GM10847 (cell line): ENCODE data around the gene LHFPL2.

Experiments
- POLR2A ChIP-seq: IDR thresholded peaks from 2 replicates; pipeline ENCODE4 v1.6.1; 2011; ENCODE audit not compliant: insufficient read length; ENCODE audit errors: extremely low read depth

LHFPL2 gene

DNA sequence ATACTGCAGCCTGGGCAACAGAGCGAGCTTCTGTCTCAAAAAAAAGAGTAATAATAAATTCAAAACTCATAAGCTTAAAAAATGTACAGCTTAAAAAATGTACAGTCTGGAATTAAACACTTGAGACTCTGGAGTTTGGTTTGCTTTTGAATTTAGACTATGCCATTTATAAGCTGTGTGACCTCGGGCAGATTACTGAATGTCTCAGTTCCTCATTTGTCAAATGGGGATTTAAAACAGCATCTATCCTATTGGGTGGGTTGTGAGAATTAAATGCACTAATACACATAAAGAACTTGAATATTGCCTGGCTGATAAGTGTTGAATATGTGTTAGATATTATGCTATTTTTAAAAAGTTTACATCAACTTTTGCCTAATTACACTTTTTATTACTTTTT lies 189.7 kb downstream of the LHFPL2 start:
- no peak for TF ChIP-seq POLR2A

DNA sequence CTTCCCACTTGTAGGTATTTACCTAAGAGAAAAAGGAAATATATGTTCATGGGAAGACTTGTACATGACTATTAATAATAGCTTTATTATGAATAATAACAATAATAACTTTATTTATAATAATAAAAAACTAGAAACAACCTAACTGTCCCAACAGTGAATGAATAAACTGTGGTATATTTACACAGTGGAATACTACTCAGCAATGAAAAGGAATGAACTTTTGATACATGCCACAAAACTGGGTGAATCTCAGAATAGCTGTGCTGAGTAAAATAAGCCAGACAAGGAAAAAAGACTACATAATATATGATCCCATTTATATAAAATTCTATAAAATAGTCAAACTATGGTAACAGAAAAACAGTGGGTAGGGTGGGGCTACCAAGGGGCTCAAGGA lies 199.5 kb downstream of the LHFPL2 start:
- TF ChIP-seq POLR2A = no peak

DNA sequence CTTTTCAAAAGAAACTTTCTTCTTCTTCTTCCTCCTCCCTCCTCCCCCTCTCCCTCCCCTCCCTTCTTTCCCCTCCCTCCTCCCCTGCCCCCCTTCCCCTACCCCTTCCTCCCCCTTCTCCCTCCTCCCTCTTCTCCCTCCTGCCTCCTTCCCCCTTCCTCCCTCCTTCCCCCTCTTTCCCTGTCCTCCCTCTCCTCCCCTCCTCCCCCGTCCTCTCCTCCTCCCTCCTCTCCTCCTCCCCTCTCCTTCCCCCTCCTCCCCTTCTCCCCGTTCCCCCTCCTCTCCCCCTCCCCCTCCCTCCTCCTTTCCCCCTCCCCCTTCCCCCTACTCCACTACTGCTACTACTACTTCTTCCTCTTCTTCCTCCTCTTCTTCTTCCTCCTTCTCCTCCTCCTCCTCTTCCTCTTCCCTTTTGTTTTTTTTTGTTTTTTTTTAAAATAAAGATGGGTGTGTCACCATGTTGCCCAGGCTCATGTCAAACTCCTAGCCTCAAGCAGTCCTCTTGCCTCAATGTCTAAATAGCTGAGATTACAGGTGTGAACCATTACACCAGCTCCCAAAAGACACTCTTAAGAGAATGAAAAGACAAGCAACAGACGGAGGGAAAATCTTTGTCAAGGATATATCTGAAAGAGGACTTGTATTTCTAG lies 200.7 kb downstream of the LHFPL2 start:
- TF ChIP-seq POLR2A = no peak
